HG03378 (cell line): Measurements from ENCODE around the gene ZBTB16.

Experiments
- ATAC-seq: cut with Tn5 transposase; IDR thresholded peaks from one replicate; pipeline ENCODE4 v1.9.1; 2021; ENCODE audit warnings: mild to moderate bottlenecking, moderate library complexity; ENCODE audit not compliant: unreplicated experiment

The ZBTB16 gene

GRCh38 chr11:114200351-114201133 is 141.0 kb downstream of the ZBTB16 start:
- no peak for ATAC-seq

GRCh38 chr11:114201219-114201618 is 141.7 kb downstream of the ZBTB16 start:
- no peak for ATAC-seq

GRCh38 chr11:114202011-114202609 is 142.6 kb downstream of the ZBTB16 start:
- ATAC-seq = no peak

GRCh38 chr11:114207096-114207495 is 147.6 kb downstream of the ZBTB16 start:
- ATAC-seq = no peak

GRCh38 chr11:114208377-114208776 is 148.9 kb downstream of the ZBTB16 start:
- no peak for ATAC-seq

GRCh38 chr11:114209343-114209742 is 149.8 kb downstream of the ZBTB16 start:
- ATAC-seq = no peak

- no peak for ATAC-seq
Measured at GRCh38 chr11:114209904-114210303, 150.4 kb downstream of the ZBTB16 start.

GRCh38 chr11:114211444-114212121 is 152.1 kb downstream of the ZBTB16 start:
- no peak for ATAC-seq

- no peak for ATAC-seq
Measured at GRCh38 chr11:114213622-114214021, 154.1 kb downstream of the ZBTB16 start.

- no peak for ATAC-seq
Measured at GRCh38 chr11:114215428-114215827, 155.9 kb downstream of the ZBTB16 start.

- no peak for ATAC-seq
Measured at GRCh38 chr11:114215871-114216795, 156.6 kb downstream of the ZBTB16 start.

- no peak for ATAC-seq
Measured at GRCh38 chr11:114216796-114217180, 157.3 kb downstream of the ZBTB16 start.

GRCh38 chr11:114218508-114218907 is 159.0 kb downstream of the ZBTB16 start:
- no peak for ATAC-seq

- ATAC-seq = no peak
Measured at GRCh38 chr11:114219559-114220349, 160.2 kb downstream of the ZBTB16 start.

- ATAC-seq = no peak
Measured at GRCh38 chr11:114221037-114221436, 161.5 kb downstream of the ZBTB16 start.

GRCh38 chr11:114225661-114226060 is 166.2 kb downstream of the ZBTB16 start:
- no peak for ATAC-seq

GRCh38 chr11:114226356-114226755 is 166.8 kb downstream of the ZBTB16 start:
- no peak for ATAC-seq

GRCh38 chr11:114228435-114229411 is 169.2 kb downstream of the ZBTB16 start:
- ATAC-seq = no peak
